ENCODE results near the gene GALNT2.

GALNT2 gene

DNA sequence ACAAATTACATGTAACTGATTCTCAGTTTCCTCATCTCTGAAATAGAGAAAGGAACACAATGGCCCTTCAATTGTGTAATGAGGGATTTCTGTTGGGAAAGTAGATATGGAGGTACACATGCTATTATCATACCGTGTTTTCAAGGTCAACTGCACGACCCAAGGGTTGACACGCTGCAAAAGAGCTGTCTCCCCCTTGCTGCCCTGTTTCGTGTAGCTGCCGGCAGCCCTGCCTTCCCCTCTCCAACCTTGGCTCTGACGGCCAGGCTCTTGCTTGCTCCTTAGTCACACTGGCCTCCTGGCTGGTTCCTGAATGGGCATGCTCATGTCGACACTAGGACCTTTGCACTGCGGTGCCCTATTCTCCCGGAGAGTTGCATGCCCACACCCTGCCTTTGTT, 134.4 kb downstream of the GALNT2 start:
- H4K91ac ChIP-seq (ENCODE audit: low read depth, low read length, poor library complexity): no peak overlapping the region
- H2AFZ ChIP-seq (ENCODE audit: low read length): no peak overlapping the region
- no peak for DNase-seq (ENCODE audit: low spot score)
- no peak overlapping the region for H3K23ac ChIP-seq (ENCODE audit: low read depth, low read length, poor library complexity)
- no peak overlapping the region for H3K4me2 ChIP-seq (ENCODE audit: insufficient read depth, low read length, poor library complexity, severe bottlenecking)
- no peaks in the 10 kb centered on the region for H3K9me3 ChIP-seq (replicated peaks in 1 of 2; ENCODE audit: control insufficient read depth in 2 of 2, insufficient read depth in 1 of 2, low read depth in 1 of 2, low read length in 2 of 2)
- H4K8ac ChIP-seq (ENCODE audit: low read depth, low read length): no peak overlapping the region
- H3K79me1 ChIP-seq (ENCODE audit: low read depth, low read length): peaks cover 2% of the 10 kb centered on the region
- peak overlapping the region in 1 of 2 donors; percentile 33 for H3K4me3 ChIP-seq (ENCODE audit: low read length in 2 of 2)
- no peak overlapping the region for H2AK5ac ChIP-seq (ENCODE audit: low read depth, low read length)
- no peak overlapping the region for H2BK15ac ChIP-seq (ENCODE audit: low read length)
- H3K14ac ChIP-seq (ENCODE audit: low read length): no peak overlapping the region
- H3K27ac ChIP-seq (replicated peaks; ENCODE audit: low read length): no peak overlapping the region
- no peak overlapping the region for H2BK5ac ChIP-seq (ENCODE audit: low read length)
- peak overlapping the region; percentile 71 for H3K9ac ChIP-seq (ENCODE audit: low read depth, low read length, poor library complexity)
- no peaks in the 10 kb centered on the region for H3K27me3 ChIP-seq (ENCODE audit: control insufficient read depth in 3 of 3, insufficient read depth in 3 of 3, low read depth in 1 of 3, low read length in 3 of 3)
- no peak overlapping the region for H2BK12ac ChIP-seq (ENCODE audit: low read length)
- H3K4ac ChIP-seq (ENCODE audit: low read length): no peak overlapping the region
- peak overlapping the region; percentile 20 for H3K18ac ChIP-seq (ENCODE audit: low read length)
- H3K36me3 ChIP-seq (replicated peaks in 1 of 2; ENCODE audit: control insufficient read depth in 2 of 2, insufficient read depth in 2 of 2, low read length in 2 of 2): peaks cover 2 to 30% of the 10 kb centered on the region in 2 donors
- no peak overlapping the region for H2BK120ac ChIP-seq (ENCODE audit: low read depth, low read length)
- H3K4me1 ChIP-seq (ENCODE audit: control insufficient read depth in 2 of 2, insufficient read depth in 1 of 2, low read depth in 1 of 2, low read length in 2 of 2): peaks cover 0 to 6% of the 10 kb centered on the region in 2 donors
- no CpG with 5 or more reads among the region's 9 CpGs for WGBS, 2 donors (ENCODE audit: extremely low coverage in 2 of 2, insufficient read length in 2 of 2, insufficient replicate concordance in 1 of 2)

DNA sequence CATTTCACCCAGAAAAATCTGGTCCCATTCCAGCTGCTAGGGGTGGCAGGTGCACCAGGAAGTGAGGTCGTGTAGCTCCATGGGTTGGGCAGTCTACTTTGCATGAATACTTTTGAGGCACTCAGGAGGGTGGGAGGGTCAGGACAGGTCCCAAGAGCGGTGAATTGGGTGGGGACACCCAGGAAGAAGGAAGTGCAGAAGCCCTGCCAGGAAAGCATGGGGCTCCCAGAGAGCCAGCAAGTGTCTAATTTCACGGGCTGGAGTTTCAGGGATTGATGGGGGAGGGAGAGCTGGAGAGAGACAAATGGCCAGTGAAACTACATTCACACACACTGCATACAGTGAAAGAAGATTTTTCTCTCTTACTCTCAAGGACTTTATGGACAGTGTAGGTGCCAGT, 137.8 kb downstream of the GALNT2 start:
- Histone ChIP-seq H3K36me3 (replicated peaks in 1 of 2; ENCODE audit: control insufficient read depth in 2 of 2, insufficient read depth in 2 of 2, low read length in 2 of 2) (peaks cover 2 to 30% of the 10 kb centered on the region in 2 donors), H3K4ac (ENCODE audit: low read length) (no peak overlapping the region), H3K27ac (replicated peaks; ENCODE audit: low read length) (no peak overlapping the region), H3K14ac (ENCODE audit: low read length) (no peak overlapping the region), H2BK120ac (ENCODE audit: low read depth, low read length) (no peak overlapping the region), H3K9ac (ENCODE audit: low read depth, low read length, poor library complexity) (no peak overlapping the region), H3K27me3 (ENCODE audit: control insufficient read depth in 3 of 3, insufficient read depth in 3 of 3, low read depth in 1 of 3, low read length in 3 of 3) (peaks cover 0 to 2% (median 0%) of the 10 kb centered on the region in 3 experiments), H3K79me1 (ENCODE audit: low read depth, low read length) (no peaks in the 10 kb centered on the region), H3K18ac (ENCODE audit: low read length) (no peak overlapping the region), H3K9me3 (replicated peaks in 1 of 2; ENCODE audit: control insufficient read depth in 2 of 2, insufficient read depth in 1 of 2, low read depth in 1 of 2, low read length in 2 of 2) (no peaks in the 10 kb centered on the region), H2BK5ac (ENCODE audit: low read length) (no peak overlapping the region), H4K91ac (ENCODE audit: low read depth, low read length, poor library complexity) (no peak overlapping the region), H2BK12ac (ENCODE audit: low read length) (no peak overlapping the region), H3K23ac (ENCODE audit: low read depth, low read length, poor library complexity) (no peak overlapping the region), H3K4me2 (ENCODE audit: insufficient read depth, low read length, poor library complexity, severe bottlenecking) (no peak overlapping the region), H3K4me3 (ENCODE audit: low read length in 2 of 2) (no peak overlapping the region), H4K8ac (ENCODE audit: low read depth, low read length) (no peak overlapping the region), H2BK15ac (ENCODE audit: low read length) (no peak overlapping the region), H2AFZ (ENCODE audit: low read length) (no peak overlapping the region), H3K4me1 (ENCODE audit: control insufficient read depth in 2 of 2, insufficient read depth in 1 of 2, low read depth in 1 of 2, low read length in 2 of 2) (peaks cover 0 to 6% of the 10 kb centered on the region in 2 donors), H2AK5ac (ENCODE audit: low read depth, low read length) (no peak overlapping the region)
- WGBS, 2 donors (ENCODE audit: extremely low coverage in 2 of 2, insufficient read length in 2 of 2, insufficient replicate concordance in 1 of 2): no CpG with 5 or more reads among the region's 3 CpGs
- DNase-seq (ENCODE audit: low spot score): no peak

DNA sequence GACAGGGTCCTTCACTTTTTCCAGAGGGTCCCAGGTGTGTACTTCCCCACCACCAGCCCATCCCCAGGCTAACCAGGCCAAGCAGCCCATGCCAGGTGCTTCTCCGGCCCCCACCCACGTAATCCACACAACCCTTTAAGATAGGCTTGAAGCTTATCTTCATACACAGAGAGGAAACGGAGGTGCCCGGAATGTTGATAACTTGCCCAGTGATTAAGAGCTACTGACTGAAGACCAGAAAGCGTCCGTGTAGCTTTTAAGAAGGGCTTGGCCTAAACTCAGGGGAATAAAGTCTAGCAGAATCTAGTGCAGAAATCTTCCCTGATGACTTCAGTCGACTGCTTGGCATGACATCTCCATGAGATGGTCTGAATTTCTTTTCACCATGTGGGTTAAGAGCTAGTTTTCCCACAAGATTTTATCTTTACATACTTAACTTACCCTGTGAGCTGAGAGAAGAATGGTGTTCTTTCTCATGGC, 138.7 kb downstream of the GALNT2 start:
- Histone ChIP-seq H2BK120ac (ENCODE audit: low read depth, low read length) (no peak overlapping the region), H3K9ac (ENCODE audit: low read depth, low read length, poor library complexity) (no peak overlapping the region), H4K8ac (ENCODE audit: low read depth, low read length) (no peak overlapping the region), H4K91ac (ENCODE audit: low read depth, low read length, poor library complexity) (no peak overlapping the region), H3K4me1 (ENCODE audit: control insufficient read depth in 2 of 2, insufficient read depth in 1 of 2, low read depth in 1 of 2, low read length in 2 of 2) (peaks cover 0 to 1% of the 10 kb centered on the region in 2 donors), H3K27me3 (ENCODE audit: control insufficient read depth in 3 of 3, insufficient read depth in 3 of 3, low read depth in 1 of 3, low read length in 3 of 3) (peaks cover 0 to 2% (median 0%) of the 10 kb centered on the region in 3 experiments), H3K79me1 (ENCODE audit: low read depth, low read length) (no peaks in the 10 kb centered on the region), H3K36me3 (replicated peaks in 1 of 2; ENCODE audit: control insufficient read depth in 2 of 2, insufficient read depth in 2 of 2, low read length in 2 of 2) (peaks cover 2 to 30% of the 10 kb centered on the region in 2 donors), H2AFZ (ENCODE audit: low read length) (no peak overlapping the region), H2BK5ac (ENCODE audit: low read length) (no peak overlapping the region), H3K4ac (ENCODE audit: low read length) (no peak overlapping the region), H3K27ac (replicated peaks; ENCODE audit: low read length) (no peak overlapping the region), H3K9me3 (replicated peaks in 1 of 2; ENCODE audit: control insufficient read depth in 2 of 2, insufficient read depth in 1 of 2, low read depth in 1 of 2, low read length in 2 of 2) (no peaks in the 10 kb centered on the region), H3K18ac (ENCODE audit: low read length) (no peak overlapping the region), H2BK15ac (ENCODE audit: low read length) (no peak overlapping the region), H3K4me3 (ENCODE audit: low read length in 2 of 2) (no peak overlapping the region), H2AK5ac (ENCODE audit: low read depth, low read length) (no peak overlapping the region), H3K4me2 (ENCODE audit: insufficient read depth, low read length, poor library complexity, severe bottlenecking) (no peak overlapping the region), H2BK12ac (ENCODE audit: low read length) (no peak overlapping the region), H3K23ac (ENCODE audit: low read depth, low read length, poor library complexity) (no peak overlapping the region), H3K14ac (ENCODE audit: low read length) (no peak overlapping the region)
- DNase-seq (ENCODE audit: low spot score): no peak
- WGBS, 2 donors (ENCODE audit: extremely low coverage in 2 of 2, insufficient read length in 2 of 2, insufficient replicate concordance in 1 of 2): no CpG with 5 or more reads among the region's 7 CpGs

GRCh38 chr1:230206207-230206606, 139.2 kb downstream of the GALNT2 start:
- Histone ChIP-seq H3K4me3 (ENCODE audit: low read length in 2 of 2) (no peak overlapping the region), H3K79me1 (ENCODE audit: low read depth, low read length) (no peaks in the 10 kb centered on the region), H2BK120ac (ENCODE audit: low read depth, low read length) (no peak overlapping the region), H2BK5ac (ENCODE audit: low read length) (no peak overlapping the region), H2AFZ (ENCODE audit: low read length) (no peak overlapping the region), H3K27ac (replicated peaks; ENCODE audit: low read length) (no peak overlapping the region), H3K36me3 (replicated peaks in 1 of 2; ENCODE audit: control insufficient read depth in 2 of 2, insufficient read depth in 2 of 2, low read length in 2 of 2) (peaks cover 2 to 30% of the 10 kb centered on the region in 2 donors), H3K9me3 (replicated peaks in 1 of 2; ENCODE audit: control insufficient read depth in 2 of 2, insufficient read depth in 1 of 2, low read depth in 1 of 2, low read length in 2 of 2) (no peaks in the 10 kb centered on the region), H2BK15ac (ENCODE audit: low read length) (no peak overlapping the region), H3K23ac (ENCODE audit: low read depth, low read length, poor library complexity) (no peak overlapping the region), H3K27me3 (ENCODE audit: control insufficient read depth in 3 of 3, insufficient read depth in 3 of 3, low read depth in 1 of 3, low read length in 3 of 3) (peaks cover 0 to 2% (median 0%) of the 10 kb centered on the region in 3 experiments), H4K8ac (ENCODE audit: low read depth, low read length) (no peak overlapping the region), H2AK5ac (ENCODE audit: low read depth, low read length) (no peak overlapping the region), H3K18ac (ENCODE audit: low read length) (no peak overlapping the region), H3K9ac (ENCODE audit: low read depth, low read length, poor library complexity) (no peak overlapping the region), H3K4ac (ENCODE audit: low read length) (no peak overlapping the region), H4K91ac (ENCODE audit: low read depth, low read length, poor library complexity) (no peak overlapping the region), H3K14ac (ENCODE audit: low read length) (no peak overlapping the region), H3K4me2 (ENCODE audit: insufficient read depth, low read length, poor library complexity, severe bottlenecking) (no peak overlapping the region), H2BK12ac (ENCODE audit: low read length) (no peak overlapping the region), H3K4me1 (ENCODE audit: control insufficient read depth in 2 of 2, insufficient read depth in 1 of 2, low read depth in 1 of 2, low read length in 2 of 2) (peaks cover 0 to 3% of the 10 kb centered on the region in 2 donors)
- DNase-seq (ENCODE audit: low spot score): no peak
- no CpG with 5 or more reads among the region's 2 CpGs for WGBS, 2 donors (ENCODE audit: extremely low coverage in 2 of 2, insufficient read length in 2 of 2, insufficient replicate concordance in 1 of 2)

All from neuronal stem cell (in vitro differentiated cells).